Prostate gland (tissue), 1 donor: ENCODE measurements around the gene FNBP1.

Source experiments
- POLR2A ChIP-seq: fragments of 450-650 bp; IDR thresholded peaks from one replicate; pipeline ENCODE4 v1.6.1; 2016; ENCODE audit warnings: antibody characterized with exemption, mild to moderate bottlenecking
- POLR2AphosphoS5 ChIP-seq: sonication (generic); formaldehyde crosslinking; IDR thresholded peaks from one replicate; pipeline ENCODE4 v1.6.1; 2017; ENCODE audit warnings: antibody characterized with exemption

GRCh38 chr9:129981180-129981907, 61.6 kb downstream of the FNBP1 start:
- TF ChIP-seq POLR2A (no peak), POLR2AphosphoS5 (no peak)
